ENCODE data around the gene TTC33. TPM values are rescaled to one million over a fixed set of nuclear protein-coding genes. Genes with fewer than 3 reads are reported as not detected.

The TTC33 gene
- polyA plus RNA-seq, 1 of the 3 experiments (the other 2 are of a cell fraction) = 2.2 TPM

DNA sequence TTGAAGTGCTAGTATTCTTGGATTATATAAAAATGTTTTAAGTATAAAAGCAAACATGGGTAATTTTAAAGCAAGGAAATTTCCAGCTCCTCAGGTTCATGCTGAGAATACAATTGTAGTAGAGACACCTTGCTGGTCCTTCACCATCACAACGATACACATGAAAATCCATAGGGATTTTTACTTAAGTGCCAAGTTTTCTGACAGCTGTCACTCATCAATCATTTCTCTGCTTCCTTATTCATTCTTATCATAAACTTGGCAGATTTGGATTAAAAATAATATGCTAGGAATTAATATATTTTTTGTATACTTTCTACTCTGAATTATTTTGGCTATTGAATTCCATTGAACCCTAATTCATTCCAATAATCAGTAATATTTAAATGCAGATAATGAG is 244.0 kb downstream of the TTC33 start:
- Histone ChIP-seq H3K9ac (no peak overlapping the region), H3K27ac (ENCODE audit: low read depth in 2 of 2, low read length in 1 of 2) (no peak overlapping the region), H3F3A (replicated peaks; ENCODE audit: insufficient read depth) (no peaks in the 10 kb centered on the region), H3K9me3 (no peaks in the 10 kb centered on the region), H3K4me3 (ENCODE audit: low read depth in 2 of 2, low read length in 1 of 2) (no peak overlapping the region), H4K20me1 (ENCODE audit: insufficient read depth) (no peaks in the 10 kb centered on the region), H2AFZ (ENCODE audit: low read depth) (no peak overlapping the region), H3K79me2 (ENCODE audit: insufficient read depth) (no peaks in the 10 kb centered on the region), H3K4me1 (ENCODE audit: control insufficient read depth in 1 of 2, insufficient read depth in 2 of 2, low read depth in 1 of 2, low read length in 1 of 2) (no peaks in the 10 kb centered on the region), H3K36me3 (replicated peaks in 1 of 2; ENCODE audit: control insufficient read depth in 1 of 2, insufficient read depth in 2 of 2, low read length in 1 of 2) (no peaks in the 10 kb centered on the region), H3K27me3 (ENCODE audit: insufficient read depth) (peaks cover 6% of the 10 kb centered on the region; the same call in 1 of the 2 replicates), H3K9me2 (no peaks in the 10 kb centered on the region), H3K4me2 (no peak overlapping the region)
- 16% methylated on average over 1 of the region's 1 CpG for WGBS (ENCODE audit: low lambda C conversion rate)
- POLR2A ChIA-PET = no interaction called here
- DNase-seq = no peak
- TF ChIP-seq SIN3A (IDR thresholded peaks at IDR 0.05; ENCODE audit: borderline replicate concordance, low read depth, low read length) (no peak), YY1 (IDR thresholded peaks at IDR 0.05; ENCODE audit: low read depth) (no peak), RFX5 (IDR thresholded peaks at IDR 0.05; ENCODE audit: low read length) (no peak), POLR2AphosphoS5 (IDR thresholded peaks at IDR 0.05; ENCODE audit: low read depth, low read length) (no peak), JUND (IDR thresholded peaks at IDR 0.05) (no peak), NRF1 (IDR thresholded peaks at IDR 0.05; ENCODE audit: low read depth, low read length) (no peak), FOXM1 (IDR thresholded peaks at IDR 0.05; ENCODE audit: low read depth) (no peak)
- TF ChIP-seq, protein P1, sequence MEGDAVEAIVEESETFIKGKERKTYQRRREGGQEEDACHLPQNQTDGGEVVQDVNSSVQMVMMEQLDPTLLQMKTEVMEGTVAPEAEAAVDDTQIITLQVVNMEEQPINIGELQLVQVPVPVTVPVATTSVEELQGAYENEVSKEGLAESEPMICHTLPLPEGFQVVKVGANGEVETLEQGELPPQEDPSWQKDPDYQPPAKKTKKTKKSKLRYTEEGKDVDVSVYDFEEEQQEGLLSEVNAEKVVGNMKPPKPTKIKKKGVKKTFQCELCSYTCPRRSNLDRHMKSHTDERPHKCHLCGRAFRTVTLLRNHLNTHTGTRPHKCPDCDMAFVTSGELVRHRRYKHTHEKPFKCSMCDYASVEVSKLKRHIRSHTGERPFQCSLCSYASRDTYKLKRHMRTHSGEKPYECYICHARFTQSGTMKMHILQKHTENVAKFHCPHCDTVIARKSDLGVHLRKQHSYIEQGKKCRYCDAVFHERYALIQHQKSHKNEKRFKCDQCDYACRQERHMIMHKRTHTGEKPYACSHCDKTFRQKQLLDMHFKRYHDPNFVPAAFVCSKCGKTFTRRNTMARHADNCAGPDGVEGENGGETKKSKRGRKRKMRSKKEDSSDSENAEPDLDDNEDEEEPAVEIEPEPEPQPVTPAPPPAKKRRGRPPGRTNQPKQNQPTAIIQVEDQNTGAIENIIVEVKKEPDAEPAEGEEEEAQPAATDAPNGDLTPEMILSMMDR (IDR thresholded peaks at IDR 0.05) = no peak
- CTCF ChIA-PET = no interaction called here

DNA sequence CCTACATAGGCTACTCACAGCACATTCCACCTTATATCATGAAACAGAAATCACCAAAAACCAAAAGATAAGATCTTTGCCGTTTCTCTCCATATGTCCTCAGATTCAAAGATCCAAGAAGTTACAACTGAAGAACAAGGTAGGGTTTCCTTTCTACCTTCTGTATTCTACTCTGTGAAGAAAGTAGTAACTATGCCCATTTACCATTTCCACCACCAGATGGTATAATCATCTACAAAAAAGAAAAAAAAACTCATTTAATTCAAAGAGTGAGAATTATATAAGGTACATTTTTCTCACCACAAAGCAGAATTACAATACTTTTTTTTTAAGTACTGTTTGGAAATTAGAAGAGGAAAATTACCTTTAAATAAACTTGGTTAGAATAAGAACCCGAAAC is 248.7 kb downstream of the TTC33 start:
- Histone ChIP-seq H3K27me3 (ENCODE audit: insufficient read depth) (peaks cover 6% of the 10 kb centered on the region; the same call in 1 of the 2 replicates), H3K9me2 (no peaks in the 10 kb centered on the region), H3K36me3 (replicated peaks in 1 of 2; ENCODE audit: control insufficient read depth in 1 of 2, insufficient read depth in 2 of 2, low read length in 1 of 2) (no peaks in the 10 kb centered on the region), H3K4me2 (no peak overlapping the region), H3K27ac (ENCODE audit: low read depth in 2 of 2, low read length in 1 of 2) (no peak overlapping the region), H4K20me1 (ENCODE audit: insufficient read depth) (no peaks in the 10 kb centered on the region), H3F3A (replicated peaks; ENCODE audit: insufficient read depth) (no peaks in the 10 kb centered on the region), H3K4me3 (ENCODE audit: low read depth in 2 of 2, low read length in 1 of 2) (no peak overlapping the region), H3K79me2 (ENCODE audit: insufficient read depth) (no peaks in the 10 kb centered on the region), H3K4me1 (ENCODE audit: control insufficient read depth in 1 of 2, insufficient read depth in 2 of 2, low read depth in 1 of 2, low read length in 1 of 2) (no peaks in the 10 kb centered on the region), H2AFZ (ENCODE audit: low read depth) (no peak overlapping the region), H3K9ac (no peak overlapping the region), H3K9me3 (no peaks in the 10 kb centered on the region)
- no peak for DNase-seq
- ChIA-PET POLR2A (no interaction called here), CTCF (no interaction called here)
- TF ChIP-seq RCOR1 (IDR thresholded peaks at IDR 0.05; ENCODE audit: low read length) = no peak
- TF ChIP-seq, protein P1 (IDR thresholded peaks at IDR 0.05) = peak; percentile 39
- WGBS (ENCODE audit: low lambda C conversion rate) = 3% methylated on average over 2 of the region's 2 CpGs

All from SK-N-SH (cell line).